OCI-LY7 (cell line): ENCODE data around the gene SEPTIN11. TPM values are rescaled to one million over a fixed set of nuclear protein-coding genes. Genes with fewer than 3 reads are reported as not detected.

Source experiments
- BruUV-seq: library from RNA; stranded (reverse); fragments of 400-500 nt; replicated peaks from 2 replicates; lab custom pipeline; 2021; lab: Mats Ljungman, UMichigan
- CTCF ChIA-PET: fragments of 300-600 bp; sonication (Branson Sonifier 250); formaldehyde crosslinking; loops from one replicate; lab custom pipeline; 2022; ENCODE audit warnings: antibody characterized with exemption; ENCODE audit not compliant: unreplicated experiment; lab: Charles Lee
- POLR2A ChIA-PET: fragments of 300-600 bp; sonication (Branson Sonifier 250); formaldehyde crosslinking; loops from one replicate; lab custom pipeline; 2022; ENCODE audit warnings: antibody characterized with exemption; lab: Charles Lee
- DNase-seq: peaks from one replicate; pipeline ENCODE4 v3.0.0-alpha.2; 2015; ENCODE audit warnings: low spot score
- H2AFZ ChIP-seq: fragments of 200-600 bp; sonication (generic), shearing (Covaris generic); 2 replicates; pipeline ENCODE4 v1.6.1; 2014; ENCODE audit warnings: mild to moderate bottlenecking, antibody characterized with exemption, low read length, moderate library complexity
- H3K27ac ChIP-seq: fragments of 200-600 bp; sonication (generic); 2 replicates; pipeline ENCODE4 v1.5.1; 2014; ENCODE audit warnings: mixed run types, low read depth, mild to moderate bottlenecking, moderate library complexity, low read length, inconsistent platforms; ENCODE audit not compliant: poor library complexity, severe bottlenecking
- H3K36me3 ChIP-seq: fragments of 200-600 bp; sonication (generic); 2 replicates; pipeline ENCODE4 v1.6.1; 2014; ENCODE audit warnings: mild to moderate bottlenecking, antibody characterized with exemption, low read length, moderate library complexity, mixed read lengths; ENCODE audit not compliant: insufficient read depth
- H3K4me1 ChIP-seq: fragments of 200-600 bp; sonication (generic); 2 replicates; pipeline ENCODE4 v1.5.1; 2014; ENCODE audit warnings: mild to moderate bottlenecking, low read length; ENCODE audit not compliant: insufficient read depth, poor library complexity, severe bottlenecking
- H3K4me2 ChIP-seq: fragments of 200-600 bp; sonication (generic); 2 replicates; pipeline ENCODE4 v1.6.1; 2014; ENCODE audit warnings: mild to moderate bottlenecking, low read length
- H3K4me3 ChIP-seq: fragments of 200-600 bp; sonication (generic); 2 replicates; pipeline ENCODE4 v1.5.1; 2014; ENCODE audit warnings: mild to moderate bottlenecking, low read depth, low read length; ENCODE audit not compliant: poor library complexity, severe bottlenecking
- H3K79me2 ChIP-seq: fragments of 200-600 bp; sonication (generic); 2 replicates; pipeline ENCODE4 v1.6.1; 2016; ENCODE audit warnings: low read depth, mild to moderate bottlenecking, low read length, moderate library complexity, mixed read lengths; ENCODE audit not compliant: insufficient read depth
- H3K9me2 ChIP-seq: fragments of 200-600 bp; sonication (generic); 2 replicates; pipeline ENCODE4 v1.6.1; 2016; ENCODE audit warnings: mild to moderate bottlenecking, low read length, mixed read lengths; ENCODE audit not compliant: insufficient read depth
- H3K9me3 ChIP-seq: fragments of 200-600 bp; sonication (generic); 2 replicates; pipeline ENCODE4 v1.6.1; 2014; ENCODE audit warnings: mild to moderate bottlenecking, mixed run types, low read length, mixed read lengths
- H4K20me1 ChIP-seq: fragments of 200-600 bp; sonication (generic); 2 replicates; pipeline ENCODE4 v1.6.1; 2014; ENCODE audit warnings: mild to moderate bottlenecking, antibody characterized with exemption, low read length, moderate library complexity, mixed read lengths; ENCODE audit not compliant: insufficient read depth
- EZH2phosphoT487 ChIP-seq: fragments of 200-600 bp; sonication (generic); IDR thresholded peaks from 2 replicates; pipeline ENCODE4 v1.6.1; 2018; ENCODE audit warnings: low read depth, borderline replicate concordance, mild to moderate bottlenecking, mixed run types, antibody characterized with exemption, low read length, moderate library complexity, mixed read lengths
- intact Hi-C: fragments of 100-400 bp; cut with micrococcal nuclease; formaldehyde crosslinking; loops from one replicate; pipeline ENCODE4 v1.10.0; 2022; ENCODE audit not compliant: unreplicated experiment
- total RNA-seq, 2 experiments: library from RNA; depleted of rRNA in 1 of 2; stranded (reverse); fragments of >200 nt in 1 of 2; shearing (Covaris generic) in 1 of 2; gene quantifications; 2 replicates each; pipeline ENCODE4 v1.2.3, GENCODE V29; 2014 to 2022
- TF ChIP-seq, protein P1 (sequence below): fragments of 200-600 bp; sonication (generic); conservative IDR thresholded peaks from 2 replicates; pipeline ENCODE4 v1.5.1; 2014; ENCODE audit warnings: mild to moderate bottlenecking, antibody characterized with exemption, low read length, moderate library complexity, mixed read lengths

Gene SEPTIN11
- total RNA-seq, 2 experiments from 2014 or later: 23.5 to 33.9 TPM

DNA sequence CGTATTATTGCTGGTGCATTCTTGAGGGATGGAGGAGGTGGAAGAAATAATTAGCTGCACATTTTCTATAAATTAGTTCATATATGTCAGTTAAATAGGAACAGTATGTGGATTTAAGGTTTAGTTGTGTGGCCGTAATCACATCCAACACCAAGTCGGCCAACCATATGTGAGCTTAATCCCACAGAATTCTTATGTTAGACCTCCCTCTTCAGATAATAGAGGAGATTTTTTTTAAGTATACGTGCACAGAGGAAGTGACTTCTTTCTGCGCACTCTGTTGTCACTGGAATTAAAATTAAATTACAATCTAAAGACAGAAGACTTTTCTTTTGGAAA lies 2.1 kb downstream of the SEPTIN11 start:
- peak overlapping the region; percentile 69 for H3K4me2 ChIP-seq
- ChIA-PET CTCF (no interaction called here), POLR2A (interaction anchor here (0.6 to 1.8 kb wide), 3 partner anchors 16 to 95 kb away, joined by 3 to 4 read pairs (median 4); no protein-coding TSS in a partner anchor)
- intact Hi-C loops: loop anchor here (2.0 to 5.0 kb wide), 2 partner anchors 93 to 251 kb away; no protein-coding TSS in a partner anchor
- H3K4me3 ChIP-seq: peak overlapping the region; percentile 73
- no peaks in the 10 kb centered on the region for H3K36me3 ChIP-seq
- BruUV-seq: no TSS peak
- H2AFZ ChIP-seq: no peak overlapping the region; the same call in 1 of the 2 replicates
- H4K20me1 ChIP-seq: no peaks in the 10 kb centered on the region
- peaks cover 8% of the 10 kb centered on the region for H3K4me1 ChIP-seq
- no peak for TF ChIP-seq EZH2phosphoT487
- TF ChIP-seq, protein P1, sequence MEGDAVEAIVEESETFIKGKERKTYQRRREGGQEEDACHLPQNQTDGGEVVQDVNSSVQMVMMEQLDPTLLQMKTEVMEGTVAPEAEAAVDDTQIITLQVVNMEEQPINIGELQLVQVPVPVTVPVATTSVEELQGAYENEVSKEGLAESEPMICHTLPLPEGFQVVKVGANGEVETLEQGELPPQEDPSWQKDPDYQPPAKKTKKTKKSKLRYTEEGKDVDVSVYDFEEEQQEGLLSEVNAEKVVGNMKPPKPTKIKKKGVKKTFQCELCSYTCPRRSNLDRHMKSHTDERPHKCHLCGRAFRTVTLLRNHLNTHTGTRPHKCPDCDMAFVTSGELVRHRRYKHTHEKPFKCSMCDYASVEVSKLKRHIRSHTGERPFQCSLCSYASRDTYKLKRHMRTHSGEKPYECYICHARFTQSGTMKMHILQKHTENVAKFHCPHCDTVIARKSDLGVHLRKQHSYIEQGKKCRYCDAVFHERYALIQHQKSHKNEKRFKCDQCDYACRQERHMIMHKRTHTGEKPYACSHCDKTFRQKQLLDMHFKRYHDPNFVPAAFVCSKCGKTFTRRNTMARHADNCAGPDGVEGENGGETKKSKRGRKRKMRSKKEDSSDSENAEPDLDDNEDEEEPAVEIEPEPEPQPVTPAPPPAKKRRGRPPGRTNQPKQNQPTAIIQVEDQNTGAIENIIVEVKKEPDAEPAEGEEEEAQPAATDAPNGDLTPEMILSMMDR: no peak
- H3K9me2 ChIP-seq: no peaks in the 10 kb centered on the region
- no peaks in the 10 kb centered on the region; the same call in 1 of the 2 replicates for H3K79me2 ChIP-seq
- no peak for DNase-seq
- H3K9me3 ChIP-seq: no peaks in the 10 kb centered on the region
- H3K27ac ChIP-seq: no peak overlapping the region

DNA sequence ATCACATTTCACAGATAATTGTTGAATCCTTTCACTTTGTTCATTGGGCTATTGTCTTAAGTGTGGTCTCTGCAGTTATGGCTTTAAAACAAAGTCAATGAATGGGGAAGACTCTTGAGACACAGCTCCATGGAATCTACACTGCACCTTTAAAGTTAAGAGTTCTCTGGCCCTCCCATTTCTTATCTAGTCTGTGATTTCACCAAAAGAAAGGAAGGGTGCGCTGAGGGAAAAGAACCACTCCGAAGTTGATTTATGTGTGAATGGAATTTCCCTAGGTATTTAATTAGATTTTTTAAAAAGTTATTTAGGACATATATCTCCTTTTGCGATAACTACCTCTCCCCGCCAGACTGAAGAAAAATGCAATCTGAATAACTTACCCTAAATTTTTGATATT lies 2.5 kb downstream of the SEPTIN11 start:
- H3K79me2 ChIP-seq: no peaks in the 10 kb centered on the region; the same call in 1 of the 2 replicates
- no peak for DNase-seq

More for the DNA sequence above, 2.5 kb downstream of the SEPTIN11 start:
- H3K4me3 ChIP-seq: no peak overlapping the region
- H3K4me1 ChIP-seq: peaks cover 8% of the 10 kb centered on the region
- H3K27ac ChIP-seq: no peak overlapping the region
- no TSS peak for BruUV-seq
- H3K9me3 ChIP-seq: no peaks in the 10 kb centered on the region
- TF ChIP-seq, protein P1: no peak
- TF ChIP-seq EZH2phosphoT487: no peak
- intact Hi-C loops: loop anchor here (5.0 kb wide), 1 partner anchor 250 kb away; no protein-coding TSS in a partner anchor
- no peak overlapping the region; the same call in 1 of the 2 replicates for H3K4me2 ChIP-seq
- no peaks in the 10 kb centered on the region for H3K36me3 ChIP-seq
- no peaks in the 10 kb centered on the region for H4K20me1 ChIP-seq
- ChIA-PET POLR2A (interaction anchor here (0.6 to 1.8 kb wide), 2 partner anchors 16 to 95 kb away, joined by 3 to 4 read pairs; no protein-coding TSS in a partner anchor), CTCF (no interaction called here)
- no peak overlapping the region for H2AFZ ChIP-seq
- no peaks in the 10 kb centered on the region for H3K9me2 ChIP-seq
